ENCODE results near the gene PCNT.

- TF ChIP-seq CTCF (tag by site-specific recombination; IDR thresholded peaks at IDR 0.05) (no peak), ZNF792 (tag by site-specific recombination; IDR thresholded peaks at IDR 0.05) (no peak)
Observed at GRCh38 chr21:46274797-46275390, 49.1 kb upstream of the PCNT start.

All from HEK293 (cell line).